ENCODE measurements around the gene RTTN.

The RTTN gene

DNA sequence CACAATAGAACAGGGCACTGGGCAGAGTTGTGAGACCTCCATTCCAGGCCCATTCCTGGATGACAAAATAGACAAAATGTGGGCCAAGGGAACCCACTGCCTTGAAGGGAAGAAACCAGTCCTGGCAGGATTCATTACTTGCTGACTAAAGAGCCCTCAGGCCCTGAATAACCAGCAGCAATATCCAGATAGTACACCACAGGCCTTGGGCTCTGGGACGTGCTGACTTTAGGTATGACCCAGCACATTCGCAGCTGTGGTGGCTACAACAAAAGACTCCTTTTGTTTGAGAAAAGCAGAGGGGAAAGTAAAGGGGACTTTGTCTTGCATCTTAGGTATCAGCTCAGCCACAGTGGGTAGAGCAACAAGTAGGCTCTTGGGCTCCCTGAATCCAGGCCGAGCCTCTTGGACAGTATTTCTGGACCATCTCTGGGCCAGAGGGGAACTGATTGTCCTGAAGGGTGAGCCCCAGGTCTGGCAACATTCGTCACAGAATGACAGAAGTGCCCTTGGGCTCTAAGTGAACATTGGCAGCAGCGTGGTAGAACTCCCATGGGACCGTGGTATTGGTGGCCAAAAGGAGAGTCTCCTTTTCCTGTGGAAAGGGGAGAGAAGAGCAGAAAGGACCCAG is 167.9 kb downstream of the RTTN start:
- TF ChIP-seq, protein P1, sequence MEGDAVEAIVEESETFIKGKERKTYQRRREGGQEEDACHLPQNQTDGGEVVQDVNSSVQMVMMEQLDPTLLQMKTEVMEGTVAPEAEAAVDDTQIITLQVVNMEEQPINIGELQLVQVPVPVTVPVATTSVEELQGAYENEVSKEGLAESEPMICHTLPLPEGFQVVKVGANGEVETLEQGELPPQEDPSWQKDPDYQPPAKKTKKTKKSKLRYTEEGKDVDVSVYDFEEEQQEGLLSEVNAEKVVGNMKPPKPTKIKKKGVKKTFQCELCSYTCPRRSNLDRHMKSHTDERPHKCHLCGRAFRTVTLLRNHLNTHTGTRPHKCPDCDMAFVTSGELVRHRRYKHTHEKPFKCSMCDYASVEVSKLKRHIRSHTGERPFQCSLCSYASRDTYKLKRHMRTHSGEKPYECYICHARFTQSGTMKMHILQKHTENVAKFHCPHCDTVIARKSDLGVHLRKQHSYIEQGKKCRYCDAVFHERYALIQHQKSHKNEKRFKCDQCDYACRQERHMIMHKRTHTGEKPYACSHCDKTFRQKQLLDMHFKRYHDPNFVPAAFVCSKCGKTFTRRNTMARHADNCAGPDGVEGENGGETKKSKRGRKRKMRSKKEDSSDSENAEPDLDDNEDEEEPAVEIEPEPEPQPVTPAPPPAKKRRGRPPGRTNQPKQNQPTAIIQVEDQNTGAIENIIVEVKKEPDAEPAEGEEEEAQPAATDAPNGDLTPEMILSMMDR (IDR thresholded peaks at IDR 0.05; ENCODE audit: low read depth, low read length, missing control alignments), result no peak
- DNase-seq (ENCODE audit: extremely low read depth, low read depth), result no peak
- no peak overlapping the region for H3K4me3 ChIP-seq (replicated peaks; ENCODE audit: low read depth, low read length)

DNA sequence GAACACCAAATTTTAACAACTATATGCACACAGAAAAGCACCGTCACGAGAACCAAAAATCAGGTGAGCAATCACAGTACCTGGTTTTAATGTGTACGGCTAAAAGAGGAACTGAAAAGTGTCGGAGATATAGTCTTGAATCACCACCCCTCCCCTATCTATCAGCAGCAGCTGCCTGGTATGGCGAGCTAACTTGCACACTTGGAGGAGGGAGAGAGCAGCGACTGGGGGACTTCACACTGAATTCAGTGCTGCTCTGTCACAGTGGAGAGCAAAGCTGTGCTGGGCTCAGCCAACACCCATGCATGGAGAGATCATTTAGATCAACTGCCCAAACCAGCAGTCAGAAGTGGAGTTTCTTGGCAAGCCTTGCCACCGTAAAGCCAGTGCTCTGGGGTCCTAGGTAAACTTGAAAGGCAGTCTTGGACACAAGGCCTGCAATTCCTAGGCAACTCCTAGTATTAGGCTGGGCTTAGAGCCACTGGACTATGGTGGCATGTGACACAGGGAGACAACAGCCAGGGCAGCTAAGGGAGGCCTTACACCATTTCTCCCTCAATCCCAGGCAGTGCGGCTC is 168.6 kb downstream of the RTTN start:
- no peak for DNase-seq (ENCODE audit: extremely low read depth, low read depth)
- TF ChIP-seq, protein P1 (IDR thresholded peaks at IDR 0.05; ENCODE audit: low read depth, low read length, missing control alignments), result no peak
- no peak overlapping the region for H3K4me3 ChIP-seq (replicated peaks; ENCODE audit: low read depth, low read length)

DNA sequence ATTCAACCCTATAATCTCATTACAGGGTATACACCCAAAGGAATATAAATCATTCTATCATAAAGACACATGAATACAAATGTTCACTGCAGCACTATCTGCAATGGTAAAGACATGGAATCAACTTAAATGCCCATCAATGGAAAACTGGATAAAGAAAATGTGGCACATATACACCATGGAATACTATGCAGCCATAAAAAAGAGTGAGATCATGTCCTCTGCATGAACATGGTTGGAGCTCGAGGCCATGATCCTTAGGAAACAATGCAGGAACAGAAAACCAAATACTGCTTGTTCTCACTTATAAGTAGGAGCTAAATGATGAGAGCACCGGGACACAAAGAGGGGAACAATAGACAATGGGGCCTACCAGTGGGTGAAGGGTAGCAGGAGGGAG is 169.3 kb downstream of the RTTN start:
- H3K4me3 ChIP-seq (replicated peaks; ENCODE audit: low read depth, low read length), result no peak overlapping the region
- no peak for DNase-seq (ENCODE audit: extremely low read depth, low read depth)
- TF ChIP-seq, protein P1 (IDR thresholded peaks at IDR 0.05; ENCODE audit: low read depth, low read length, missing control alignments), result no peak

DNA sequence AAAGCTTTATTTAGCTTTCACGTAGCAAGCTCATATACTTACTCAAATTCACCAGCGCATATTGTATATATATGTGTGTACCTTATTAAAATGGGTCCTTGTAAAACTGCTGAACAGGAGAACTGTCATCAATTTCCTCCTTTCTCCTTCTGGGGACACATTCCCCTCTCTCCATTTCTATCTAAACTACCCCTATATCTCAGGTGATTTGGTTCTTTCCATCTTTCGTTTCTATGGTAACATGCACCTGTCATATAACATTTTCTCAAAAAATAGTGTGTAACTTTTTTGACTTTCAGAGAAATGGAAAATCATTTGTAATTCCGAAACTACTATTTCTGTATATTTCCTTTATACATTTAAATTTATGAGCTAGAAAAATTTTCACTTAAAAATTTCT is 174.3 kb downstream of the RTTN start:
- H3K4me3 ChIP-seq (replicated peaks; ENCODE audit: low read depth, low read length), result no peak overlapping the region
- no peak for DNase-seq (ENCODE audit: extremely low read depth, low read depth)
- TF ChIP-seq, protein P1 (IDR thresholded peaks at IDR 0.05; ENCODE audit: low read depth, low read length, missing control alignments), result no peak

DNA sequence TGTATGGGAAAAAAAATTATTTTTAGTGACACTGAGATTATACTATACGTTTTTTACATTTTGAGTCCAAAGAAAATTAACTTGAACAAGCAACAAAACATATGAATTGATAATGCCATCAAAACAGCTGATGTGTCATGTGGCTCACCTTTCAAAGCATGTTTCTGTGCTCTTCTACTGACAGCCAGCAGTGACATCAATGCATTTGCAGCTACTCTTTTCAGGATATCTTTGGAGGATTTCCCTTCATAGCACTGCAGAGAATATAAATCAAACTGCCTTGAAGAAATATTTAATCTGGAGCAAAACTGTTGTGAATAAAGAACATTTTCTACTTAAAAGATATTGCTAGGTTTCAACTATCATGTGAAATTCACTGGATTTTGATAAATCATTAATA is 174.8 kb downstream of the RTTN start:
- TF ChIP-seq, protein P1 (IDR thresholded peaks at IDR 0.05; ENCODE audit: low read depth, low read length, missing control alignments), result no peak
- no peak for DNase-seq (ENCODE audit: extremely low read depth, low read depth)
- H3K4me3 ChIP-seq (replicated peaks; ENCODE audit: low read depth, low read length), result no peak overlapping the region

DNA sequence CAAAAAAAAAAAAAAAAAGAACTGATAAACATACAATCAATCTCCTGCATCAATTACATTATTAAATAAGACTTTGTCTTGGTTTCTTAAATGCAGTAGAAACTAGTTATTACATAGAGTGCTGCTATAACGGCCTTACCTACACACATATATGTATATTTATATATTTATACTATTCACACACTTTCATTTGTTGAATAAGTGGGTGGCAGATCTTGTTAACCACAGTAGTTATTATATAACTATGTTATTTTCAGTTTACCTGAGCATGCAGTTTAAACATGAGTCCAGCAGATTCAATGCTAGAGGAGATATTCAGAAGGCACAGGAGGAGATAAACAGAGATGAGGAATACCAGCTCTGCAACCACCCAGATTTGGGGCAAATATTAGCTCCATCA is 176.3 kb downstream of the RTTN start:
- no peak overlapping the region for H3K4me3 ChIP-seq (replicated peaks; ENCODE audit: low read depth, low read length)
- DNase-seq (ENCODE audit: extremely low read depth, low read depth), result no peak
- TF ChIP-seq, protein P1 (IDR thresholded peaks at IDR 0.05; ENCODE audit: low read depth, low read length, missing control alignments), result no peak

DNA sequence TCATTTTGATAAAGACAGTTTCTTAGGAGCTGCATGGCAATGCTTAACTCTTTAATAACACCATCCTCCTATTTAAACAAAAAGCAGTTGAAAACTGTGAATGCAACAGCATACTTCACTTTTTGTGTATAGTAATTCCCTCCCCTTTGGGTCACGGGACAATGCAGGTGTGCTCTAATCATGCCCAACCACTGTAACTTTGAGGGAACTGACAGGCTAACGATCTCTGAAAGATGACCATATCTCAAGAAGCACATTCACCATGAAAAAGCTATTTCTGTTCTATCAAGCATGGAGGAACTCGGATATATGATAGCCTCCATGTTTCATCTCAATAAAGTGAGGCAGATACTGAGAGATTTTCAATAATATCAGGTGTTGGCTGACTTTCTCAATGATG is 176.8 kb downstream of the RTTN start:
- DNase-seq (ENCODE audit: extremely low read depth, low read depth), result no peak
- no peak overlapping the region for H3K4me3 ChIP-seq (replicated peaks; ENCODE audit: low read depth, low read length)
- TF ChIP-seq, protein P1 (IDR thresholded peaks at IDR 0.05; ENCODE audit: low read depth, low read length, missing control alignments), result no peak
